K562 treated with DMSO at 1 percent for 4 hours (cell line): Measurements from ENCODE around the gene STMN3. TPM values are rescaled to one million over a fixed set of nuclear protein-coding genes. Genes with fewer than 3 reads are reported as not detected.

Experiments
- total RNA-seq: library from RNA; unstranded; fragments of 300-600 nt; gene quantifications from 2 replicates; pipeline ENCODE4 v1.2.3, GENCODE V29; 2022; ENCODE audit not compliant: insufficient read depth

The STMN3 gene
- total RNA-seq, result 12.4 and 14.0 TPM in 2 replicates

GRCh38 chr20:63653041-63653973, at the start of gene STMN3:
TSS of gene STMN3 (minus strand) at chr20:63653424. CDS start at chr20:63653345, 79 bp downstream.

GRCh38 chr20:63696628-63697356, 43.6 kb upstream of the STMN3 start, which contains the start of gene TNFRSF6B:
TSS of gene TNFRSF6B (plus strand) at chr20:63696652. CDS start at chr20:63696768, 116 bp downstream.

GRCh38 chr20:63657937-63658748, 4.9 kb upstream of the STMN3 start, which contains the start of gene RTEL1:
TSS of gene RTEL1 (plus strand) at chr20:63658312. CDS start at chr20:63659403, 1,091 bp downstream.

GRCh38 chr20:63626424-63627128, 26.6 kb downstream of the STMN3 start, which contains the start of gene GMEB2:
TSS of gene GMEB2 (minus strand) at chr20:63627101. CDS start at chr20:63619397, 7,704 bp downstream.

Other genes starting within 250 kb of the STMN3 start
- gene KCNQ2, start 180.8 kb downstream of the STMN3 start, total RNA-seq, result not detected in 2 replicates
- 79.2 and 82.8 TPM in 2 replicates for gene EEF1A2, start 154.3 kb downstream of the STMN3 start, total RNA-seq
- 97.8 and 102 TPM in 2 replicates for gene PPDPF, start 132.7 kb downstream of the STMN3 start, total RNA-seq
- gene PTK6, start 116.0 kb downstream of the STMN3 start, total RNA-seq, result not detected in 2 replicates
- not detected in 2 replicates for gene SRMS, start 105.7 kb downstream of the STMN3 start, total RNA-seq
- gene FNDC11, start 99.3 kb downstream of the STMN3 start, total RNA-seq, result 0.27 TPM in 1 of 2 replicates, not detected in the other
- gene HELZ2, start 79.2 kb downstream of the STMN3 start, total RNA-seq, result 26.0 and 31.7 TPM in 2 replicates
- 9.0 and 9.1 TPM in 2 replicates for gene GMEB2, start 26.3 kb downstream of the STMN3 start, total RNA-seq
- gene RTEL1, start 4.9 kb upstream of the STMN3 start, total RNA-seq, result 8.6 TPM in 2 replicates
- gene TNFRSF6B, start 43.2 kb upstream of the STMN3 start, total RNA-seq, result 1.6 and 2.7 TPM in 2 replicates
- gene ARFRP1, start 54.6 kb upstream of the STMN3 start, total RNA-seq, result 25.5 and 28.4 TPM in 2 replicates
- gene ZGPAT, start 54.6 kb upstream of the STMN3 start, total RNA-seq, result 7.8 and 13.9 TPM in 2 replicates
- gene LIME1, start 83.2 kb upstream of the STMN3 start, total RNA-seq, result 13.3 and 13.4 TPM in 2 replicates
- gene SLC2A4RG, start 86.4 kb upstream of the STMN3 start, total RNA-seq, result 33.3 and 40.7 TPM in 2 replicates
- 2.2 and 2.8 TPM in 2 replicates for gene ZBTB46, start 177.8 kb upstream of the STMN3 start, total RNA-seq
- 4.8 and 6.2 TPM in 2 replicates for gene ABHD16B, start 208.1 kb upstream of the STMN3 start, total RNA-seq
- 91.2 and 92.7 TPM in 2 replicates for gene TPD52L2, start 211.8 kb upstream of the STMN3 start, total RNA-seq
- 29.7 and 35.4 TPM in 2 replicates for gene DNAJC5, start 241.7 kb upstream of the STMN3 start, total RNA-seq